ENCODE data around the gene VASN.
"Not testable (repeated sequence)": the region's sequence is repeated elsewhere in the genome, so short reads cannot be mapped to it uniquely, and the experiment has no call there.

Gene VASN

DNA sequence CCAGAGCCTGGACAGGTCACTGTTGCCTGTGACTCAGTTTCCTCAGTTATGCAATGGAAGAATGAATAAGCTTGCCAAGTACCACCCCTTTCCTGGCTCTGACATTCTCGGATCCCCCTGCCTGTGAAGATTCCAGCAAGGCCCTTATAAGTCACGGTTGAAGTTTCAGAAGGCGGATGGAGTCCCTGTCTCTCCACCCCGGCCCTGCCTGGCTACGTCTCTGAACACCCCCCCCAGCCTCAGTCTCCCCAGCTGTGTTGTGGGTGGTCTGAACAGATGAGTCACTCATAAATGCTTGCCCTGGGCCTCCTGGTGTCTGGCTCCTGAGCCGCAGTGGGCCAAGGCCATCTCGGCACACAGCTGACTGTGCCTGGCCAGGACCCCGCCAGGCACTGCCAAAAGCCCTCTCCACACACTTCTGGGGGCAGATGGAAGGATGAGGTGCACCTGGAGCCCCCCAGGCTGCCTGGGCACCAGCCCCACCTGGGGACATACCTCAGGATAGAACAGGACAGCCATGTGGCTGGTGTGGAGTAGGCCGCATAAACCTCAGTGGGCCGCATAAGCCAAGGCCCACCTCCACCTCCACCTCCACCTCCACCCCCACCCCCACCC is 15.4 kb downstream of the VASN start:
- no peak for DNase-seq

DNA sequence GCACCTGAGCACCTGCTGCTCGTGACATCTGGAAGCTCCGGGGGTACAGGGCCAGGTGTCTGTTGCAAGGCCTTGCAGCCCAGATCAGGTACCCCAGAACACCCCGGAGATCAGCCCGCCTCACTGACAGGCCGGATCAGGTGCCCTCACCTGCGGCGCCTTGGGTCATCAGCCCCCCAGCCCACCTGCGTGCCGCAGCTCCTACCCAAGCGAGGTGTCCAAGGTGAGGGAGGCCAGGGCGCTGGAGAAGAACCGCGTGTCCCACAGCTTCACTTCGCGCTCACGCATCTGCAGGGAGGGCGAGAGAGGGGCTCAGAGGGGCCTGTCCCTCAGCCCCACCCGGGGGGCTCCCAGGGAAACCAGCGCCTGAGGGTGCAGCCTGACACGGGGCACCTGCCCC is 16.1 kb downstream of the VASN start:
- DNase-seq, result no peak

DNA sequence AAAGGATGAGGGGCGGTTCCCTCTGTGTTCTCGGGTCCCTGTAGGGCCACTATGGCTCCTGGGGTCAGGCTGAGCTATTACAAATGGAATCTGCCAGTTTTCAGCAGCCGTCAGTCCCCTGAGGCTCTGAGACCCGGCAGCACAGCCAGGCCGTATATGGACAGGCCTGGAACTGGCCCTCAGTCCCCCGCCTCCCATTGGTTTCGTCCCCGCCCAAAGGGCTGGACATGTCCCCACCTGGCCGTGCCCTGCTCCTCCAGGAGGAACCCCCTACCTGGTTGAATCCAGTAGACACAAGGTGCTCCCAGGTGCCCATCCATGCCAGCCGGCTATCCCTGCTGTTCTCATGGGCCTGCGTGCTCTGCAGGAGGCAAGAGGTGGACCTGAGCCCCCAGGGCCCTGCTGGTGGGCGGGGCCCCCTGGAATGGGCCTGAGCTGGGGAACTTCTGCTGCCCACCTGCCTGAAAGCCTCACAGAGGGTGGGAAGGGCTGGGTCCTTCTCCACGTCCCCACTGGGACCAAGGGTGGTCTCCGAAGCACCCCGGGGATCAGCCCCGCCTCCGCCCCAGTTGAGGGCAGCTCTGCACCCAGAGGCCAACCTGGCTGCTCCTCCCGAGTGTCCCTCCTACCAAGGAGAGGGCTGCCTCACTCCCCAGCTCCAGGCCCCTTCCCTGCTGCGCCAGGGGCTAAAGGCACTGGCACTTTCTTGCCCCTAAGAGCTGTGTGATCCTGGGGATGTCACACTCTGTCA is 16.8 kb downstream of the VASN start:
- no peak for DNase-seq

DNA sequence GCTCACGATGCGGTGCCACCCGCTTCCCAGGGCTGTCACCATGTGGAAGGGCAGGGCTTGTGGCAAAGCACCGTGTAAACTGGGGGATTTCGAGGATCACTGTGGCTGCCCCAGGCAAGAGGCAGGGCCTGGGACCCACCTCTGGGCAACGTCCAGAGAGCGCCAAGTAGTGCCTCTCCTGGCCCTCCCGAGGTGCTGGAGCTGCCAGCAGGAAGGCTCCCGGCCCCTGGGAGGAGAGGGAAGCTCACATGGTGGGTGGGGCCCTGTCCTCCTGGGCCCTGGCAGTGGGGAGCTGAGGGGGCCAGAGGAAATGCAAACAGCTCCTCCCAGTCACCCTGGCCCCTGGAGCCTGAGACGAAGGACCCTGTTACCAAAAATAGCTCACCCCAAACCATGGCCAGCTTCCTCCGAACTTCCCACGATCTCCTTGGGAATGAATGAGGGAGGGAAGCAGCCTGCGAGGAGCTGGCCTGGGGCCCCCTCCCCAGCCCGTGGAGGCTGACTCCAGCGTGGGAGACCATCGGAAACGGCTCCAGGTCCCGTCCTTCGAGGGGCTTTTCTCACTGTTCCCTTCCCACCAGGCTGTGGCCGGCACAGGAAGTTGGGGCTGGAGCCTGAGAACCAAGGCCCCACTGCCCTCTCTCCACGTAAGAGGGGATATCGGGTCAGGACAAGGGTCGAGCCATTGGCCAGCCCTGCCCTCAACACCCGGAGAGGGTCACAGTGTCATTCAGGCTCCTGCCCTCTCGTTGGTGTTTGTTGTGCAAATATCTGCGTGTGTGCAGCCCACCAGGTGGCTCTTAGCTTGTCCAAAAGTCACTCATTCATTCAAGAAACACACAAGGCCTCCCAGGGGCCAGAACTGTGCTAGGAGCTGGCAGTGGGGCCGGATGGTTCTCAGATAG is 17.7 kb downstream of the VASN start:
- DNase-seq, result no peak

DNA sequence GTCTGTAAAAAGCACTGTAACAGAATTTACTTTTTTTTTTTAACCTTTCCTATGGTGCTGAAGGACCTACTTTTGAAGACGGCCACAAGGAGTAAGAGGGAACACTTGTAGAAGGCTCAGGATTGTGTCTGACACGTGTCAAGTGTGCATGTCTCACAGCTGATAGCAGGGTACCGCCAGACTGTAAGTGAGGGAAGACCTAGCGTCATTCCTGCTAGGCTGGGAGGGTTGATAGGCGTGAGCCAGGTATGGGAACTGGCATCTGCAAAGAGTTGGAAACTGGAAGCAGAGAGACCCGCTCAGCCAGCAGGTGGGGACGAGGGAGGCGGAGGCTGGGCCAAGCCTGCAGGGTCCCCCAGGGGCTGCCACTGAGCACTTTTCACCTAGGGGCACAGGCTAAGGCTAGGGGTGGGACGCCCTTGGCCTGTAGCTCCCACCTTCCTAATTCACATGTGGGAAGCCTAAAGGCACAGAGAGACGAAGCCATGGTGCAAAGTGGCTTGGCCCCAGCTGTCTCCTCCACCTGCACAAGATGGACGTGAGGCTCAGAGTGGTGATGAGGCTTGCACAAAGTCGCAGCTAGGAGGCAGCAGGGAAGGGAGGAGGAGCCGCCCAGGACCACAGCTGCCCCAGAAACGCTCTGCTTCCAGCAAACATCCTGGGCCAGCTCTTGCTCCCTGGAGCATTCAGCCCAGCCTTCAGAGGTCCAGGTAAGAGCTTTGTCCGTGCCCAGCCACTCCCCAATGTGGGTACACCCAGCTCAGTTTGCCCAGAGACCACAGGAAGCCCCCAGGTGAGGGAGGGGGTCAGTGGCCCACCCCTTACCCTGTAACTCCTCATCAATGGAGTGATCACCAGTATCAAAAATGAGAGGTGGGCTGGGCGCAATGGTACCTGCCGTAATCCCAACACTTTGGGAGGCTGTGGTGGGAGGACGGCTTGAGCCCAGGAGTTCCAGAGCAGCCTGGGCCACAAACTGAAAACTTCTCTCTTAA is 18.9 kb downstream of the VASN start:
- no peak for DNase-seq

DNA sequence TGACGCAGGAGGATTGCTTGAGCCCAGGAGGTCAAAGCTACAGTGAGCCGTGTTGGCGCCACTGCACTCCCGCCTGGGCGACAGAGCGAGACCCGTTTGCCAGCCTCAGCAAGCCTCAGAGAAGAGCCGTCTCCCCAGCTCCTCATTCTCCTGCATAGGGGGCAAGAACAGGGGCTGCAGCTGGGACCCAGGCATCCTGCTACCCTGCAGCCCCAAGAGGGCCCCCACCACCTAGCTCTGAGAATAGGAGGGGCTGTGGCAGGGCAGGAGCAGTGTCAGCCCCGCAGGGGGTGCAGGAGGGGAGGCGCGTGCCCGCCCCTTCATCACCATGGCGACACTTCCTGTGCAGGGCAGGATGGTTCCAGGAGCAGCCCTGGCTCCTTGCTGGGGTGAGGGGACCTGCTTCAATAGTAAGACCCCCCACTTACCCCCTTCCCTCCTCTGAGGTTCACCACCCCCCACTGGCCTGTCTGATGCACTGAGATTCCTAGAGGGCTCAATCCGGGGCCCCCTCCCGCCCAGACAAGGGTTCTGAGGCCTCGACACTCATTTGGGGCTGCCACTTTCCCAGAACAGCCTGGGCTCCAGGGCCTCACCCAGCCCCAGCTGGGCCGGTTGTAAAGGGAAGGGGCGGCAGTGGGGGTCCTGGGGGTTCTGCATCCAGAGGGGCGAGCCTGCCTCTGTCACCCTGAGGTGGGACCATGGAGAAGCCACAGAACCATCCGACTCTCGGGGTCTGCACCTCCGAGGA is 20.2 kb downstream of the VASN start:
- peak; percentile 17 for DNase-seq

DNA sequence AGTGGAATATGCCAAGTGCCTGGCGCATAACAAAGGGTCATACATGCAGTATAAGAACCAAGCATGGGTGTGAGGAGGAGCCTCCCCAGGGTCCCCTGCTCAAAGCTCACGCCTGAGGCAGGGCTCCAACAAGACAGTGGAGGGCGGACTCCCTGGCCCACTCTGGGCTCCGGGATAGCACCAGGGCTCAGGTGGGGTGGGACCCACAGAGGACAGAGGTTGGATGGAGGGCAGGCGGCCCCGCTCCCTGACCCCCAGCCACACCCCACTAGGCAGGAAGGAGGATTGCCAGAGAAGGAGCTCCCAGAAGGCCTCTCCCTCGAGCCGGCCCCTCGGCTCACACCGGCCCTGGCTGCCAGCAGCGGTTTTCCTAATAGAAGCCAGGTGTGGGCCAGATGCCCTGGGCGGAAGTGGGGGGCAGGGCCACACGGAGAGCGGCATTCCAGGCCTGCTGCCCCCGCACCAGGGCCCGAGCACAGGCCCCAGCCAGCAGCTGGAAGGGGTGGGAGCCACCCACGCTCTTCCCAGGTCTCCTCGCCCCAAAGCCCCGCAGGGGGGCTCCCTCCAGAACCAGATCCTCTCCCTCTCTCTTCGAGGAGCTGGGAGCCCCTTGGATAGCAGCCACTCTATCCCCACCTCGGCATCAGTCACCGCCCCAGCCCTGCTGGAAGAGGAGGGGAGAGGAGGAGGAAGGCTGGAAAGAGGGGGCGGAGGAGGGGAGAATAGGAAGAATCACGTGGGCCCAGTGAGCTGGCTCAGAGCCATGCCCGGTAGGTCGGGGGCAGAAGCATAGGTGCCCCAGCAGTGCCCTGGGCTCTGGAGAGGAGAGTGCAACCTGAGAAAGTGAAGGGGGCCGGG is 21.0 kb downstream of the VASN start:
- DNase-seq, result no peak

DNA sequence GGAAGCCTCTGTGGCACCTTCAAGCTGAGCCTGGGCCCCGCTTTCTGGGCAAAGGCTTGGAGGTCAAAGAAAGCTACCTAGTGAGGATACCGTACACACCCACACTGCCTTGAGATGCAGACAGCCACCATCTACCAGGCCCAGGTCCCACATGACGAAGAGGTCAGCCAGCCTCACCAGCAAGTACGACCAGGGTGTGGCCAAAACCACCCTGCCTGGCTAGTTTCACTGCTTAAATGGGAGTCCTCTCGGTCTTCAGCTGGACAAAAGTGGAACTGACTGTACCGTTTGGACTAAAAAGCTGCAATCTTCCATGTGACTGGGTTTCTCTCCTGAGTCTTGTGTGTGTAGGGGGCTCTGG is 21.6 kb downstream of the VASN start:
- no peak for DNase-seq

DNA sequence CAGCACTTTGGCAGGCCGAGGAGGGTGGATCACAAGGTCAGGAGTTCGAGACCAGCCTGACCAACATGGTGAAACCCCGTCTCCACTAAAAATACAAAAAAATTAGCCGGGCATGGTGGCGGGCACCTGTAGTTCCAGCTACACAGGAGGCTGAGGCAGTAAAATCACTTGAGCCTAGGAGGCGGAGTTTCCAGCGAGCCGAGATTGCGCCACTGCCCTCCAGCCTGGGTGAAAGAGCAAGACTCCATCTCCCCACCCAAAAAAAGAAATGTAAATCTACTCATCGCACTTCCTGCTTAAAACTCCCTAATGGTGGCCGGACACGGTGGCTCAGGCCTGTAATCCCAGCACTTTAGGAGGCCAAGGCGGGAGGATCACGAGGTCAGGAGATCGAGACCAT is 22.2 kb downstream of the VASN start:
- DNase-seq, result not testable (repeated sequence)

DNA sequence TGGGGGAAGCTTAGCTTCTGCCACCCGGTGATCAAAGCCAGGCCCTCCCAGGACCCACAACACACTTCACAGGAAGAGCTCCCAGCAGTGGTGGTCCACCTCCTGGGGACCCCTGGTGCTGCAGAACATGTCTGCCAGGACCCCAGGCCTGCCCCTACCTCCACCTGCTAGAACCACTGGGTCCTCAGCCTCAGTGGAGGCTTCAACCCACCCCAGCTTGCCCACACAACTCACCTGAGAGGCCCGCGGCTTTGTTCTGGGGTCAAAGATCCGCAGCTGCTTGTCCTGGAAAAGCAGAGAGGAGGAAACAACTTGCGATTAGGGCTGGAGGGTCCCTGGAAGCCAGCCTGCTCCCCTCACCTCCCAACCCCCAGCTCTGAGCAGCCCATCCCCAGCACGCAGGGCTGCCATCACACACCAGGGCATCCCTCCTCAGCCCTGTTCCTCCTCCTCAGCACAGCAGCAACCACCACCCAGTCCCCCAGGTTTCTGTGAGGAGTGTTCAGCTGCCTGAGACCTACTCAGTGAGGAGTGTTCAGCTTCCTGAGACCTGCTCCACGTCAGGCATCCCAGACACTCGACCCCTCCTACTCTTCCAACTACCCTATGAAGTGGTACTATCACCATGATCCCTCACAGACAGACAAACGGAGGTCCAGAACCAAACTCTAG is 23.5 kb downstream of the VASN start:
- no peak for DNase-seq

DNA sequence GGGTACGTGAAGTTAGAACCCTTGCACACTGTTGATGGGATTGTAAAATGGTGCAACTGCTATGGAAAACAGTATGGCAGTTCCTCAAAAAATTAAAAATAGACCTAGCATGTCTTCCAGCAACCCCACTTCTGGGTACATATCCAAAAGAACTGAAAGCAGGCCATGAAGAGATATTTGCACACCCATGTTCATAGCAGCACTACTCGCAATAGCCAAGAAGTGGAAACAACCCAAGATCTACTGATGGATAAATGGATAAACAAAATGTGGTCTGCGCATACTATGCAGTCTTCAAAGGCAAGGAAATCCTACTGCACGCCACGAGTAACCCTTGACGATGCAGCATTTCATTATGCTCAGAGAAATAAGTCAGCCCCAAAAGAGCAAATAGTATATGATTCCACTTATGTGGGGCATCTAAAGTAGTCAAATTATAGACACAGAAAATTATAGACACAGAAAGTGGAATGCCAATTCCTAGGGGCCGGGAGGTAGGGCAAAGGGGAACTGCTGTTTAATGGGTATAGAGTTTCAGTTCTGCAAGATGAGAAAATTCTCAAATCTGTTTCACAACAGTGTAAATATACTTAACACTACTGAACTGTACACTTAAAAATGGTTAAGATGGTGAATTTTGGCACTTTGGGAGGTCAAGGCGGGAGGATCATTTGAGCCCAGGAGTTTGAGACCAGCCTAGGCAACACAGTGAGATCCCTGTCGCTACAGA is 27.5 kb downstream of the VASN start:
- no peak for DNase-seq

DNA sequence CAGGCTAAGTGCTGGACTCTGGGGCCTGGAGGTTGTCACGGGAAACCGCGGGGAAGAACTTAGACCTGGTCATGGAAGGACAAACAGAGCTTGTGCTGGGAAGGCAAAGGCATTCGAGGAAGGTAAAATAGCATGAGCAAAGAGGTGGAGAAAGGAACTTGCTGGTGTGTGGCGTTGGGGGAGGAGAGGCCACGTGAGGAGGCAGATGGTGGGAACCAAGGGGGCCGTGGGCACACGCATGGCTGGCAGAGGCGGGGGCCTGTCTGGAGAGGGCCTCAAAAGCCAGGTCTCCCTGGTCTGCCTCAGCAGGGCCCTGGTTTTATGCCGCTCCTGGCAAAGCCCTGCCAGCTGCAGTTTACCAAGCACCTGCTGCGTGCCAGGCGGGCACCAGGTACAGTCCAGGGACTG is 29.4 kb downstream of the VASN start:
- no peak for DNase-seq

DNA sequence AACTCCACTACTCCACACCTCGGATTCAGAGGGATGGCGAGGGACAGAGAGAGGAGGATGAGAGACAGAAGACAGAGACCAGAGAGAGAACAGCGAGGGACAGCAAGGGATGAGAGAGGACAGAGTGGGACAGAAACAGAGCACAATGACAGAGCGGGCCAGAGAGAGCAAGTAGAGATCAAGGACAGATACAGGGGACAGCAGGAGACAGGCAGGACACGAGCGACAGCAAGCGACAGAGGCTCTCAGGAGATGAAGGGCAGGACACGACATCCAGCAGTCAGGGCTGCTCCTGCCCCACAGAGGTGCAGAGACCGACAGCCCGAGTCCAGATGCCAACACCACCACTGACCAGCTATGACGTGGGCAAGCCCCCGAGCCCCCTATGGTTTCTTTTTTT is 29.9 kb downstream of the VASN start:
- no peak for DNase-seq

DNA sequence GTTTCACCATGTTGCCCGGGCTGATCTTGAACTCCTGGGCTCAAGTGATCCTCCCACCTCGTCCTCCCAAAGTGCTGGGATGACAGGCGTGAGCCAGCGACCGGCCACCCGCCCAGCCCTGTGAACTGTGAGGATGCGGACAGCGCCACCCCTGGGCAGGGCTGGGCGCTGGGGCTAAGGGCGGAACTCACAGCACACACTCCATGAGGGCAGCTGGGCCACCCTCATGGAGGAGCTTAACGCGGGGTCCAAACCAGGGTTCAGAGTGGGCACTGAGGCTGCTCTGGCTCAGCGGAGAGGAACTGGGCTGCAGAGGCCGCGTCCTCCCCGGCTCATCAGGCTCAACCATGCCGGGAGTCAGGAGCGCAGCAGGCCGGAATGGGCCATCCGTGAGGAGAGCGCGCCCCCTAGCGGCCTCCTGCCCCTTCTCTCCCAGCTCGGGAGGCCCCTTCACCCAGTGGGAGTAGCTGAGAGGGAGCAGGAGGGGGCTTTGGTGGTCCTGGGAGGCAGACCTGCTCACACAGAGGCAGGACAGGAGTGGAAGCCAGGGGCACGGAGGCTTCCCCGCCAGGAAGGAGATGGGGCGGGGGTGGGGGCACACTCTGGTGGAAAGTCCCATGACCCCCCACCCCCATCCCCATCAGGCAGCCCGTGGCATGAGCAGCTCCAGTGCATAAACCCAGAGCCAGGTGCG is 30.9 kb downstream of the VASN start:
- peak; percentile 66 for DNase-seq

DNA sequence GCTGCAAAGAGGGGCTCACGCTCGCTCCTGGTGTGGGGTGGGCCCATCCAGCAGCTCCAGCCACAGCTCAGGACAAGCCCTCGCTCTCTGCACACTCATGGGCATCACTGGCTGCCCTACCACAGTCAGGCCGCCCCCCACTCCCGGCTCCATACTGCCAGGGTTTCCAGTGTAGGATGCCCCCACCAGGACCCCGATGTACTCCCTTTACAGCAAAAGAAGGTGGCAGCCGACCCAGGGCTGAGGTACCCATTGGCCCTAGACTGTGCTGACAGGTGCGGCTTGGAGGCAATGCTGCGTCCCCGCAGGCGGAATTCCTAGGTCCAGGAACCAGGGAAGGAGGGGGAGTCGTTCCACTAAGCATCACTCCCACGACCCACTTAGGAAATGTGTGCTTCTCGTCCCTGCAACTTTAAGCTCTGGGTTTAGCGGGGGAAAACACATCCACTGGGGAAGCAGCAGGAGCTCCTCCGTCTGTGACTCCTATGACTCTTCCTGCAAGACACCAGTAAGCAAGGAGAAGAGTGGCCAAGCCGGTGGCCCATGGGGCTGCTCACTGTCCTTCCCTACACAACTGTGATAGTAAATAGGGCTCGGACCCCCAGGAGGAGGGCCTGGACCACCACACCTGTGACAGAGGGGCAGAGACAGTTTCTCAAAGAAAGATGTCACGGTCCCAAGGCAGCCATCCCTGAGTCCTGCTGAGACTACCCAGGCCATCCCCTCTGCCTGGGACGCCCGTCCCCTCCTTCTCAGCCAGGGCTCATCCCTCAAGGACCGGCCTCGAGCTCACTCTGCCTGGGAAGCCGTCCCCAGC is 31.7 kb downstream of the VASN start:
- no peak for DNase-seq

DNA sequence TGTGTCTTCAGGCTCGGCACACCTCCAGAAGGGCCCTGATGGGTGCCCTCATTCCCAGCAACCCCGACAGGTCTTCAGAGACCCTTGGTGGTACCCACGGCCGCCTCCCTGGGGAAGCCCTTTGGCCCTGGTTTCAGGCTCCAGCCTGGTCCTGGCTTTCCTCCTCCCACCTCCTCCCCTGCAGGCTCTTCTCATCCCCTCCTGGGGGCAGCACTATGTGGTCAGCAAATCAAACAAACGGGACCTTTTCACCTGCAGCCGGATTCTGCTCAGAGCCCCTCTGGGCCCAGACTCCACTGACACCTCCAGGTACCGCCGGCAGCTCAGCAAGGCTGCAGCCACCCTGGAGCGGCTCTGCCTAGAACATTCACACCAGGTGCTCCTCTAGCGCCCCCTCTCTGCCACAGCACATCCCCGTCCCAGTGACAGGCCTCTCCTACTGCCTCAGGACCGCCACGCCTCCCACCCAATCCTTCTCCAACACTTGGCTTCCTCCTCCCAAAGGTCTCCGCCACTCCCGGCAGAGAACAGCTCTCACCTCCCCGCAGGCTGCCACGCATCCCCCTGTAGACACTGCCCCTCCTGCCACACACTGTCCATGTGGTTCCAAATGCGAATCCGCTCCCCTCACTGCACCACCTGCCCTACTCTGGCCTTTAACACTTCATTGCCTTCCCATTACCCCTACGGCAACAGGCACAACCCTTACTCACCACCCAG is 32.8 kb downstream of the VASN start:
- peak; percentile 9 for DNase-seq

DNA sequence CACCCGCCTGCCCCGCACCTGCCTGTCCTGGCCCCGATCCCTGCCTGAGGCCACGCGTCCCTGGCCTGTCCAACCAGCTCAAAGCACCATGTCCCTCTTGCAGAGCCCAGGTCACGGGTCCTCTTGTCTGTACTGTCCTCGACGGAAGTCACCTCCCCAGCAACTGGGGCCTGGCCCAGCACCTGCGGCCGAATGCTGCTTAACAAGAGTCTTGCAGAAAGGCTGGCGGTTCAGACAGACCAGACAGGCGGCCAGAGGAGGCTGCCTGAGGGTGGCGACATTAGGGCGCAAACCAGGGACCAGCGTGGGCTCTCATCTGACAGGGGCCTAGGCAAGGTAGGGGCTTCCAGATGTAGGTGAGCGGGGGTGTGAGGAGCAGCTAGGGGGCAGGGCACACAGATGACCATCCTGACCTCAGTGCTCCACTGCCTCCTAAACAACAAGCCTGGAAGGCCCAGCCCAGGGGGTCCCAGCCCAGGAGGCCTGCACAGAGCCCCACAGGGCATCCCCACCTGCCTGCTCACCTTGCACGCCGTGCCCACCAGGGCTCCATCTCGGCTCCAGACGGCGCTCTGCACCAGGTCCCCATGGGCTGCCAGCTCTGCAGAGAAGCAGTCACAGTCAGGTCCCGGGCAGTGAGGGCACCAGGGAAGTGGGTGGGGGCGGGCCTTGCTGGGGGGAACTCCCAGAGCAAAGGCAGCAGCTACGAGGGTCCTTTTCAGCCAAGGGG is 33.5 kb downstream of the VASN start:
- DNase-seq, result no peak
